Measurements from ENCODE around the gene TIMM13.
"Not testable (repeated sequence)": the region's sequence is repeated elsewhere in the genome, so short reads cannot be mapped to it uniquely, and the experiment has no call there.

The TIMM13 gene

DNA sequence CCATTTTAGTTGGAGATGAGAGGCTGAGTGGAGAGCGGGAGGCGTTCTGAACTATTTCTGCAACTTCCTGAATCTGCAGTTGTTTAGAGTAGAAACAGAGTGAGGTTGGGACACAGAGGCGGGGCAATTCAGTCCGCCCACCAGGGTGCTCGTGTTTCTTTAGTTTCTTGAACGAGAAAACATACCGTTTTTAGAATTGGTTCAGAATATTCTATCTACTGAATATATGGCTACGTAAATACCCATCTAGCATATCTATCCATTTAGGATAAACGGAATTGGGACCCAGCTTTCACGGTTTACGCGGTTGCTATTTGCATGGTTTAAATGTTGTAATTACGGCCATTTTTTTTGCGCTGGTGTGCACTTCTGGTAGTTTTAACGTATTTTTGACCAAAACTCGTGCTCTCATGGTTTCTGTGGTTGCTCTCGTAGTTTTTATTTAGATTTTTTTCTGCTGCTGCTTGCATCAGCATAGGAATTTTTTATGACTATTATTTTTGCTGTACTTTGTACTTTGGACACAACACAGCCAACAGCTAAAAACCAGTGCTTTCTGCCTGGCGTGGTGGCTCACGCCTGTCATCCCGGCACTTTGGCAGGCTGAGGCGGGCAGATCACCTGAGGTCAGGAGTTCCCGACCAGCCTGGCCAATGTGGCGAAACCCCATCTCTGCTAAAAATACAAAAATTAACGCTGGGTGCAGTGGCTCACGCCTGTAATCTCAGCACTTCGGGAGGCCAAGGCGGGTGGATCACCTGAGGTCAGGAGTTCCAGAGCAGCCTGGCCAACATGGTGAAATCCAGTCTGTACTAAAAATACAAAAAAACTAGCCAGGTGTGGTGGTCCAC, 32.7 kb downstream of the TIMM13 start:
- H3K4me3 ChIP-seq (ENCODE audit: low read depth, low read length), result no peak overlapping the region
- no peaks in the 10 kb centered on the region for H3K27me3 ChIP-seq
- no peak for DNase-seq

DNA sequence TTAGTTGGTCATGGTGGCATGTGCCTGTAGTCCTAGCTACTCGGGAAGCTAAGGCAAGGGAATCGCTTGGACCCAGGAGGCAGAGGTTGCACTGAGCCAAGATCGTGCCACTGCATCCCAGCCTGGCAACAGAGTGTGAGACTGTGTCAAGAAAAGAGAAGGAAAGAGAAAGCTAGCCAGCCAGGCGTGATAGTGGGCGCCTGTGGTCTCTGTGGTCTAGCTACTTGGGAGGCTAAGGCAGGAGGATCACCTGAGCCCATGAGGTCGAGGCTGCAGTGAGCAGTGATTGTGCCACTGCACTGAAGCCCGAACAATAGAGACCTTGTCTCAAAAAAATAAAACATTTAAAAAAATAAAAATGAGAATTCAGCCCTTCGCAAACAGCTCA, 33.3 kb downstream of the TIMM13 start:
- H3K4me1 ChIP-seq, result peaks cover 3% of the 10 kb centered on the region; the same call in 1 of the 2 replicates
- no peak overlapping the region for H3K4me3 ChIP-seq (ENCODE audit: low read depth, low read length)
- no peak for DNase-seq
- H3K36me3 ChIP-seq, result no peaks in the 10 kb centered on the region
- H3K9me3 ChIP-seq, result no peaks in the 10 kb centered on the region
- H3K27me3 ChIP-seq, result no peaks in the 10 kb centered on the region
- TF ChIP-seq, protein P1, sequence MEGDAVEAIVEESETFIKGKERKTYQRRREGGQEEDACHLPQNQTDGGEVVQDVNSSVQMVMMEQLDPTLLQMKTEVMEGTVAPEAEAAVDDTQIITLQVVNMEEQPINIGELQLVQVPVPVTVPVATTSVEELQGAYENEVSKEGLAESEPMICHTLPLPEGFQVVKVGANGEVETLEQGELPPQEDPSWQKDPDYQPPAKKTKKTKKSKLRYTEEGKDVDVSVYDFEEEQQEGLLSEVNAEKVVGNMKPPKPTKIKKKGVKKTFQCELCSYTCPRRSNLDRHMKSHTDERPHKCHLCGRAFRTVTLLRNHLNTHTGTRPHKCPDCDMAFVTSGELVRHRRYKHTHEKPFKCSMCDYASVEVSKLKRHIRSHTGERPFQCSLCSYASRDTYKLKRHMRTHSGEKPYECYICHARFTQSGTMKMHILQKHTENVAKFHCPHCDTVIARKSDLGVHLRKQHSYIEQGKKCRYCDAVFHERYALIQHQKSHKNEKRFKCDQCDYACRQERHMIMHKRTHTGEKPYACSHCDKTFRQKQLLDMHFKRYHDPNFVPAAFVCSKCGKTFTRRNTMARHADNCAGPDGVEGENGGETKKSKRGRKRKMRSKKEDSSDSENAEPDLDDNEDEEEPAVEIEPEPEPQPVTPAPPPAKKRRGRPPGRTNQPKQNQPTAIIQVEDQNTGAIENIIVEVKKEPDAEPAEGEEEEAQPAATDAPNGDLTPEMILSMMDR (IDR thresholded peaks at IDR 0.05; ENCODE audit: low read depth, low read length), result no peak

More for the DNA sequence above, 32.7 kb downstream of the TIMM13 start:
- TF ChIP-seq, protein P1 (IDR thresholded peaks at IDR 0.05; ENCODE audit: low read depth, low read length), result no peak
- no peaks in the 10 kb centered on the region for H3K36me3 ChIP-seq
- no peaks in the 10 kb centered on the region for H3K9me3 ChIP-seq
- peaks cover 3% of the 10 kb centered on the region; the same call in 1 of the 2 replicates for H3K4me1 ChIP-seq

DNA sequence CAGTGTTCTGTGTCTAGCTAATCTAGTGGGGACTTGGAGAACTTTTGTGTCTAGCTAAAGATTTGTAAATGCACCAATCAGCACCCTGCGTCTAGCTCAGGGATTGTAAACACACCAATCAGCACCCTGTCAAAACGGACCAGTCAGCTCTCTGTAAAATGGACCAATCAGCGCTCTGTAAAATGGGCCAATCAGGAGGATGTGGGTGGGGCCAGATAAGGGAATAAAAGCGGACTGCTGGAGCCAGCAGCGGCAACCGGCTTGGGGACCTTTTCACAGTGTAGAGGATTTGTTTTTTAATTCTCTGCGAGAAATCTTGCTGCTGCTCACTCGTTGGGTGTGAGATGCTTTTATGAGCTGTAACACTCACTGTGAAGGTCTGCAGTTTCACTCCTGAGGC, 34.5 kb downstream of the TIMM13 start:
- H3K27me3 ChIP-seq, H3K36me3 ChIP-seq, DNase-seq: not testable (repeated sequence)

DNA sequence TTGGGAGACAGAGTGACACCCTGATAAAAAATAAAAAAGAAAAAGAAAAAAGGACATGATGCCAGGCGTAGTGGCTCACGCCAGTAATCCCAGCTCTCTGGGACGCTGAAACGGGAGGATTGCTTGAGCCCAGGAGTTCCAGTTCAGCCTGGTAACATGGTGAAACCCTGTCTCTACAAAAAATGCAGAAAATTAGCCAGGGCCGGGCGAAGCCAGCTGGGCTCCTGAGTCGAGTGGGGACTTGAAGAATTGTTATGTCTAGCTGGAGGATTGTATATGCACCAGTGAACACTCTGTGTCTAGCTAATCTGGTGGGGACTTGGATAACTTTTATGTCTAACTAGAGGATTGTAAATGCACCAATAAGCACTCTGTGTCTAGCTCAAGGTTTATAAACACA, 35.0 kb downstream of the TIMM13 start:
- Histone ChIP-seq H3K27me3 (no peaks in the 10 kb centered on the region), H3K4me3 (ENCODE audit: low read depth, low read length) (no peak overlapping the region), H3K9me3 (no peaks in the 10 kb centered on the region), H3K4me1 (peaks cover 3% of the 10 kb centered on the region; the same call in 1 of the 2 replicates), H3K36me3 (no peaks in the 10 kb centered on the region)
- DNase-seq, result no peak
- TF ChIP-seq, protein P1 (IDR thresholded peaks at IDR 0.05; ENCODE audit: low read depth, low read length), result no peak

More for the DNA sequence above, 34.5 kb downstream of the TIMM13 start:
- not testable (repeated sequence) for H3K4me1 ChIP-seq; H3K4me3 ChIP-seq (ENCODE audit: low read depth, low read length); H3K9me3 ChIP-seq

DNA sequence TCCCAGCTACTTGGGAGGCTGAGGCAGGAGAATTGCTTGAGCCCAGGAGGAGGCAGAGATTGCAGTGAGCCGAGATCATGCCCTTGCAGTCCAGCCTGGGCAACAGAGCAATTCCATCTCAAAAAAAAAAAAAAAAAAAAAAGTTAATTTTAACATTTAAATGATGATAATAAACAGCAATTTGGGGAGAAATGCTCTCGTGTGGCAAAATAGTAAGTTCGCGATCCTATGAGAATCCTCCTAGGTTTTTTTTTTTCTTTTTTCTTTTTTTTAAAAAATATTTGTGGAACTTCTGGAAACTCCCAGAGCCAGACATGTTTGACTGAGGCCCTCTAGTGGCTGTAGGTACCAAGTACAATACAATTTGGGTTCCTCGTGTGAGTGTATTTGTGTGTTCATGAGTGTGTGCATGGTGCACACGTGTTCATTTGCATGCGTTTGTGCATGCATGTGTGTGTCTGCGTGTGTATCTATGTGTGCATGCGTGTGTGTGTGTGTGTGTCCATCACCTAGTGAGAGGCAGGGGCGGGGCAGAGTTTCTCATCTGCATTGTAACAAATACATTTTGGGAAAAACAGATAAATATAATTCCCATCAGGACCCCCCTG, 36.2 kb downstream of the TIMM13 start:
- TF ChIP-seq, protein P1 (IDR thresholded peaks at IDR 0.05; ENCODE audit: low read depth, low read length), result peak; percentile 91
- no peaks in the 10 kb centered on the region for H3K27me3 ChIP-seq
- no peak for DNase-seq
- H3K36me3 ChIP-seq, result no peaks in the 10 kb centered on the region
- peaks cover 3% of the 10 kb centered on the region; the same call in 1 of the 2 replicates for H3K4me1 ChIP-seq
- no peak overlapping the region for H3K4me3 ChIP-seq (ENCODE audit: low read depth, low read length)
- no peaks in the 10 kb centered on the region for H3K9me3 ChIP-seq

DNA sequence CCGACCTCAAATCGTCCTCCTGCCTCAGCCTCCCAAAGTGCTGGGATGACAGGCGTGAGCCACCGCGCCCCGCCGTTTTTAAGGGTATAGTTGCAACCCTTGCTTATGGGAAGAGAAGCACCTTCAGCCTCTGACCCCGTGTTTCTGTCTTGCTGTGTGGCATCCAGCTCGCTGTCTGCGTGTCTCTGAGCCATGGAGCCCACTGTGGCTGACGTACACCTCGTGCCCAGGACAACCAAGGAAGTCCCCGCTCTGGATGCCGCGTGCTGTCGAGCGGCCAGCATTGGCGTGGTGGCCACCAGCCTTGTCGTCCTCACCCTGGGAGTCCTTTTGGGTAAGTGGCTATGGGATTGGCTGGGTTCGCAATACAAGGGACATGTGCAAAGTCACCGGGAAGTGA, 37.8 kb downstream of the TIMM13 start:
- Histone ChIP-seq H3K4me3 (ENCODE audit: low read depth, low read length) (no peak overlapping the region), H3K27me3 (no peaks in the 10 kb centered on the region), H3K4me1 (peaks cover 8% of the 10 kb centered on the region; the same call in 1 of the 2 replicates), H3K9me3 (peaks cover 5% of the 10 kb centered on the region), H3K36me3 (no peaks in the 10 kb centered on the region)
- TF ChIP-seq, protein P1 (IDR thresholded peaks at IDR 0.05; ENCODE audit: low read depth, low read length), result no peak
- no peak for DNase-seq

All from BE2C (cell line).